Stimulated activated memory B cell treated with anti-CD40 and anti-IgM and Interleukin-4, amounts not matched to agents 10 μg/mL and 1 μg/mL and 100 μg/mL, for 72 hours (primary cell): ENCODE data around the gene AKNA.
A peak's percentile ranks its signal among the peaks of the same experiment; 100 is the strongest.

Experiments
- ATAC-seq: fragments of 150-1000 bp; cut with Tn5 transposase; 2 replicates; pipeline ENCODE4 v1.10.0; 2021
- H3K27ac Mint-ChIP-seq: one replicate; pipeline ENCODE4 v1.8.0; 2022; ENCODE audit warnings: mild to moderate bottlenecking, mixed read lengths
- H3K27me3 Mint-ChIP-seq: one replicate; pipeline ENCODE4 v1.8.0; 2022; ENCODE audit warnings: mixed read lengths
- H3K36me3 Mint-ChIP-seq: one replicate; pipeline ENCODE4 v1.8.0; 2022; ENCODE audit warnings: mixed read lengths
- H3K4me1 Mint-ChIP-seq: one replicate; pipeline ENCODE4 v1.8.0; 2022; ENCODE audit warnings: mixed read lengths
- H3K4me3 Mint-ChIP-seq: one replicate; pipeline ENCODE4 v1.8.0; 2022; ENCODE audit warnings: mild to moderate bottlenecking, moderate library complexity, mixed read lengths
- H3K9me3 Mint-ChIP-seq: one replicate; pipeline ENCODE4 v1.8.0; 2022; ENCODE audit warnings: mixed read lengths

Gene AKNA

GRCh38 chr9:114349713-114350480 lies 37.9 kb downstream of the AKNA start:
- Mint-ChIP-seq H3K4me1 (peaks cover 46% of the 10 kb centered on the region), H3K9me3 (no peaks in the 10 kb centered on the region), H3K36me3 (peaks cover 62% of the 10 kb centered on the region), H3K4me3 (peak overlapping the region; percentile 30), H3K27me3 (no peaks in the 10 kb centered on the region), H3K27ac (peak overlapping the region; percentile 58)
- no peak for ATAC-seq

- Mint-ChIP-seq H3K4me3 (peak overlapping the region; percentile 44), H3K4me1 (peaks cover 46% of the 10 kb centered on the region), H3K27ac (peak overlapping the region; percentile 58), H3K9me3 (no peaks in the 10 kb centered on the region), H3K27me3 (no peaks in the 10 kb centered on the region), H3K36me3 (peaks cover 71% of the 10 kb centered on the region)
- ATAC-seq, result peak; percentile 98
Measured at GRCh38 chr9:114348906-114349482, 38.8 kb downstream of the AKNA start.

- Mint-ChIP-seq H3K36me3 (peaks cover 77% of the 10 kb centered on the region), H3K27me3 (no peaks in the 10 kb centered on the region), H3K4me1 (peaks cover 48% of the 10 kb centered on the region)
Measured at GRCh38 chr9:114348261-114348905, 39.4 kb downstream of the AKNA start.

DNA sequence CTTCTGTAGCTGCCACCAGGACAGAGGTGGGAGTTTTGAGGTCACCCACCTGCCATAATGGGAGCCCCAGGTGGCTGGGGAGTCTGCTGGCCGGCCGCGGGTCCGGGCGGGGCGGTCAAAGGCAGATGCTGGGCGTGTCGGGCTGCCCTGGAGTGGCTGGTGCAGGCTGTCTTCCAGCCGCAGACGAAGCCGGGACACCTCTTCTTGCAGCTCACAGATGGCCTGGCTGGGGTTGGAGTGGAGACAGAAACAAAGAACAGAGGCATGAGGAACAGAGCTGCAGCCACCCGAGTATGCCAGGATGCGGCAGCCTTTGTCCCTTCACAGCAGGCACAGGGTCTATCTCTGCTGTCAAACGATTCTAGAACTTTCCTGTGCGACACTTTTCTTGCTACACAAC lies 40.1 kb downstream of the AKNA start:
- no peaks in the 10 kb centered on the region for H3K9me3 Mint-ChIP-seq
- H3K4me1 Mint-ChIP-seq, result peaks cover 54% of the 10 kb centered on the region
- no peaks in the 10 kb centered on the region for H3K27me3 Mint-ChIP-seq
- ATAC-seq, result no peak
- H3K27ac Mint-ChIP-seq, result peak overlapping the region; percentile 58
- peaks cover 84% of the 10 kb centered on the region for H3K36me3 Mint-ChIP-seq
- H3K4me3 Mint-ChIP-seq, result no peak overlapping the region

More at GRCh38 chr9:114348261-114348905, 39.4 kb downstream of the AKNA start:
- Mint-ChIP-seq H3K27ac (peak overlapping the region; percentile 58), H3K4me3 (peak overlapping the region; percentile 44), H3K9me3 (no peaks in the 10 kb centered on the region)
- no peak for ATAC-seq

- H3K36me3 Mint-ChIP-seq, result peaks cover 87% of the 10 kb centered on the region
Measured at GRCh38 chr9:114346146-114346545, 41.6 kb downstream of the AKNA start.

GRCh38 chr9:114345493-114346065 lies 42.2 kb downstream of the AKNA start:
- no peak overlapping the region for H3K27ac Mint-ChIP-seq
- H3K4me1 Mint-ChIP-seq, result peaks cover 57% of the 10 kb centered on the region

More at GRCh38 chr9:114346146-114346545, 41.6 kb downstream of the AKNA start:
- H3K27ac Mint-ChIP-seq, result no peak overlapping the region
- no peaks in the 10 kb centered on the region for H3K9me3 Mint-ChIP-seq
- no peak for ATAC-seq
- no peak overlapping the region for H3K4me3 Mint-ChIP-seq
- no peaks in the 10 kb centered on the region for H3K27me3 Mint-ChIP-seq
- H3K4me1 Mint-ChIP-seq, result peaks cover 57% of the 10 kb centered on the region

GRCh38 chr9:114344692-114345091 lies 43.1 kb downstream of the AKNA start:
- ATAC-seq, result no peak
- H3K9me3 Mint-ChIP-seq, result no peaks in the 10 kb centered on the region
- H3K4me3 Mint-ChIP-seq, result no peak overlapping the region
- H3K27ac Mint-ChIP-seq, result peak overlapping the region; percentile 62
- H3K36me3 Mint-ChIP-seq, result peaks cover 86% of the 10 kb centered on the region
- peaks cover 57% of the 10 kb centered on the region for H3K4me1 Mint-ChIP-seq
- no peaks in the 10 kb centered on the region for H3K27me3 Mint-ChIP-seq

More at GRCh38 chr9:114345493-114346065, 42.2 kb downstream of the AKNA start:
- no peak overlapping the region for H3K4me3 Mint-ChIP-seq
- ATAC-seq, result no peak
- H3K36me3 Mint-ChIP-seq, result peaks cover 87% of the 10 kb centered on the region
- H3K9me3 Mint-ChIP-seq, result no peaks in the 10 kb centered on the region
- no peaks in the 10 kb centered on the region for H3K27me3 Mint-ChIP-seq

- Mint-ChIP-seq H3K4me3 (no peak overlapping the region), H3K36me3 (peaks cover 86% of the 10 kb centered on the region), H3K27ac (peak overlapping the region; percentile 62), H3K4me1 (peaks cover 57% of the 10 kb centered on the region), H3K27me3 (no peaks in the 10 kb centered on the region), H3K9me3 (no peaks in the 10 kb centered on the region)
- ATAC-seq, result no peak
Measured at GRCh38 chr9:114344188-114344566, 43.6 kb downstream of the AKNA start.

GRCh38 chr9:114343471-114344187 lies 44.2 kb downstream of the AKNA start:
- ATAC-seq, result no peak
- Mint-ChIP-seq H3K4me3 (no peak overlapping the region), H3K4me1 (peaks cover 57% of the 10 kb centered on the region), H3K27me3 (no peaks in the 10 kb centered on the region), H3K9me3 (no peaks in the 10 kb centered on the region), H3K27ac (peak overlapping the region; percentile 62), H3K36me3 (peaks cover 86% of the 10 kb centered on the region)

- ATAC-seq, result no peak
- Mint-ChIP-seq H3K9me3 (no peaks in the 10 kb centered on the region), H3K4me1 (peaks cover 51% of the 10 kb centered on the region), H3K27ac (peak overlapping the region; percentile 62), H3K4me3 (no peak overlapping the region), H3K36me3 (peaks cover 85% of the 10 kb centered on the region), H3K27me3 (no peaks in the 10 kb centered on the region)
Measured at GRCh38 chr9:114342755-114343440, 44.9 kb downstream of the AKNA start.

DNA sequence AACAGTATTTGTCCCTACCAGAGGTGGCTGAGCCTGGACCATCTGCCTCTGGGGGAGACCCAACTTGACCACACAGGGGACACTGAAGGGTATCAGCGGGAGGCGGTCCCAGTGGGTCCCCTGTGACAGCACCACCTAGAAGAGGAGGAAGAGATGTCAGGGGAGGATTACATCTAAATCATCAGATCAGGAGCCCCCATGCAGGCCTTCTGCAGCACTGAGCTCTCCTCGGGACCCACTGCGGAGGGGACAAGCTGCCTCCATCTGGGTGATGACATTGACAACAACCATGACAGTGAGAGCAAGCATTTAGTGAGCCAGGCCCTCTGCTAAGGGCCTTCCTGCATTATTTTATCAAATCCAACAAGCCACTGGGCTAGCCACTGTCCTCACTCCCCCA lies 45.8 kb downstream of the AKNA start:
- H3K27ac Mint-ChIP-seq, result peak overlapping the region; percentile 71
- ATAC-seq, result no peak
- H3K9me3 Mint-ChIP-seq, result no peaks in the 10 kb centered on the region
- peaks cover 47% of the 10 kb centered on the region for H3K4me1 Mint-ChIP-seq
- H3K36me3 Mint-ChIP-seq, result peaks cover 85% of the 10 kb centered on the region
- no peak overlapping the region for H3K4me3 Mint-ChIP-seq
- no peaks in the 10 kb centered on the region for H3K27me3 Mint-ChIP-seq

GRCh38 chr9:114341152-114341830 lies 46.5 kb downstream of the AKNA start:
- peaks cover 54% of the 10 kb centered on the region for H3K4me1 Mint-ChIP-seq
- peaks cover 87% of the 10 kb centered on the region for H3K36me3 Mint-ChIP-seq
- no peaks in the 10 kb centered on the region for H3K9me3 Mint-ChIP-seq
- no peaks in the 10 kb centered on the region for H3K27me3 Mint-ChIP-seq
- H3K27ac Mint-ChIP-seq, result peak overlapping the region; percentile 71
- no peak for ATAC-seq
- H3K4me3 Mint-ChIP-seq, result no peak overlapping the region

- H3K4me3 Mint-ChIP-seq, result no peak overlapping the region
- H3K4me1 Mint-ChIP-seq, result peaks cover 56% of the 10 kb centered on the region
- peak overlapping the region; percentile 65 for H3K27ac Mint-ChIP-seq
- H3K36me3 Mint-ChIP-seq, result peaks cover 92% of the 10 kb centered on the region
- peaks cover 2% of the 10 kb centered on the region for H3K9me3 Mint-ChIP-seq
- ATAC-seq, result peak; percentile 80
- H3K27me3 Mint-ChIP-seq, result no peaks in the 10 kb centered on the region
Measured at GRCh38 chr9:114339130-114339908, 48.5 kb downstream of the AKNA start.
